Ishikawa (cell line): ENCODE measurements around the gene OR2M5.

ENCODE experiments used
- CEBPB ChIP-seq: IDR thresholded peaks from 2 replicates; pipeline ENCODE4 v1.6.1; 2012
- CREB1 ChIP-seq: IDR thresholded peaks from 2 replicates; pipeline ENCODE4 v1.6.1; 2012; ENCODE audit warnings: low read depth
- EGR1 ChIP-seq: IDR thresholded peaks from 2 replicates; pipeline ENCODE4 v1.6.1; 2012
- EP300 ChIP-seq: IDR thresholded peaks from 2 replicates; pipeline ENCODE4 v1.6.1; 2012; ENCODE audit warnings: borderline replicate concordance
- NFIC ChIP-seq: IDR thresholded peaks from 2 replicates; pipeline ENCODE4 v1.6.1; 2012
- TAF1 ChIP-seq: IDR thresholded peaks from 2 replicates; pipeline ENCODE4 v1.6.1; 2012; ENCODE audit warnings: low read depth, mild to moderate bottlenecking
- TEAD4 ChIP-seq: IDR thresholded peaks from 2 replicates; pipeline ENCODE4 v1.6.1; 2012
- YY1 ChIP-seq: IDR thresholded peaks from 2 replicates; pipeline ENCODE4 v1.6.1; 2012; ENCODE audit warnings: low read depth
- TF ChIP-seq, protein P1 (sequence below): IDR thresholded peaks from 2 replicates; pipeline ENCODE4 v1.6.1; 2012
- TF ChIP-seq, protein P2 (sequence below): IDR thresholded peaks from 2 replicates; pipeline ENCODE4 v1.6.1; 2012

DNA sequence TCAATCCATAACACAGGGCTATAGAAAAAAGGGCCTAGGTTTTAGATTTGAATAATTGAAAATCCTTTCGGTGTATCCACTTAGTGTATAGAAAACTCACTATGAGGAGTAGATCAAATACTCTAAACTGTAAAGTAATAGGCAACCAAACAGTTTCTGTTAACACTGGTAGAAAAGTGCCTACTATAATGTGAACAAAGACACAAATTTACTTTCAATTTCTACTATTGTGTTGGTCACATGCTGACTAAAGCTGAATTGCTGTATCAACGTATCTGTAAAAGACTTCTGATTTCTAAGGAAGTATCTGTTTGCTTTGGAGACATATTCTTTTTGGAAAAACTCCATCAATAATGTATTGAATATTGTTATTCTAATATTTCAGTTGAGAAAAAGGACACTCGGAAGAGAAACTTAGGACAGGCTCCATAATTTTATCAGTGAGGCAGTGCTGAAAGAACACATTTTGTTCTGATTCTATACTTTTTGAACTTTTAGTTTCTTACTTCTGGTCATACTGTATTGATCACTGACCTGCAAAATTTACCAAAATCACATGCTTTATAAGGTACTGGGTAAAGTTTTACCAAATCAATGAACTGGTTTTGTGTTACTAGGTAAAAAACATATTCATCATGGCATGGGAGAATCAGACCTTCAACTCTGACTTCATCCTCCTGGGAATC, at the start of gene OR2M5:
- TF ChIP-seq, protein P1, sequence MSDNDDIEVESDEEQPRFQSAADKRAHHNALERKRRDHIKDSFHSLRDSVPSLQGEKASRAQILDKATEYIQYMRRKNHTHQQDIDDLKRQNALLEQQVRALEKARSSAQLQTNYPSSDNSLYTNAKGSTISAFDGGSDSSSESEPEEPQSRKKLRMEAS, result no peak
- no peak for TF ChIP-seq TAF1
- no peak for TF ChIP-seq TEAD4
- no peak for TF ChIP-seq EP300
- no peak for TF ChIP-seq EGR1
- TF ChIP-seq CEBPB, result no peak
- no peak for TF ChIP-seq CREB1
- TF ChIP-seq, protein P2, sequence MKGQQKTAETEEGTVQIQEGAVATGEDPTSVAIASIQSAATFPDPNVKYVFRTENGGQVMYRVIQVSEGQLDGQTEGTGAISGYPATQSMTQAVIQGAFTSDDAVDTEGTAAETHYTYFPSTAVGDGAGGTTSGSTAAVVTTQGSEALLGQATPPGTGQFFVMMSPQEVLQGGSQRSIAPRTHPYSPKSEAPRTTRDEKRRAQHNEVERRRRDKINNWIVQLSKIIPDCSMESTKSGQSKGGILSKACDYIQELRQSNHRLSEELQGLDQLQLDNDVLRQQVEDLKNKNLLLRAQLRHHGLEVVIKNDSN, result no peak
- TF ChIP-seq YY1, result no peak
- TF ChIP-seq NFIC, result no peak
